ENCODE results near the gene DNAH3.

The DNAH3 gene

GRCh38 chr16:20897922-20898321 is 252.7 kb downstream of the DNAH3 start:
- peak overlapping the region; percentile 45 for H3K9ac ChIP-seq (ENCODE audit: low read depth, low read length, poor library complexity, severe bottlenecking)
- no peaks in the 10 kb centered on the region for H3K9me2 ChIP-seq (replicated peaks; ENCODE audit: low read depth, low read length)
- H3K27me3 ChIP-seq (ENCODE audit: insufficient read depth, low read length, poor library complexity, severe bottlenecking) = no peaks in the 10 kb centered on the region
- peak overlapping the region; percentile 86 for H3K4me3 ChIP-seq (ENCODE audit: low read length, poor library complexity, severe bottlenecking)
- H3K9me3 ChIP-seq (ENCODE audit: insufficient read depth, low read depth, low read length) = no peaks in the 10 kb centered on the region
- H3K36me3 ChIP-seq (ENCODE audit: insufficient read depth, low read length) = no peaks in the 10 kb centered on the region
- no peak overlapping the region for H2AFZ ChIP-seq (ENCODE audit: low read length)
- no peak for TF ChIP-seq CTCF (conservative IDR thresholded peaks at IDR 0.05; ENCODE audit: low read length)
- TF ChIP-seq EZH2phosphoT487 (IDR thresholded peaks at IDR 0.05; ENCODE audit: borderline replicate concordance) = no peak
- H4K20me1 ChIP-seq (ENCODE audit: insufficient read depth, low read length, poor library complexity, severe bottlenecking) = peaks cover 33% of the 10 kb centered on the region
- H3K79me2 ChIP-seq (ENCODE audit: insufficient read depth, low read length) = peaks cover 88% of the 10 kb centered on the region
- H3K4me1 ChIP-seq (ENCODE audit: insufficient read depth, low read length, poor library complexity, severe bottlenecking) = peaks cover 52% of the 10 kb centered on the region
- no peaks in the 10 kb centered on the region for H3F3A ChIP-seq (ENCODE audit: low read depth)
- H3K4me2 ChIP-seq (ENCODE audit: low read depth, low read length, poor library complexity, severe bottlenecking) = peak overlapping the region; percentile 93

- Histone ChIP-seq H3K27me3 (ENCODE audit: insufficient read depth, low read length, poor library complexity, severe bottlenecking) (no peaks in the 10 kb centered on the region), H3F3A (ENCODE audit: low read depth) (no peaks in the 10 kb centered on the region), H4K20me1 (ENCODE audit: insufficient read depth, low read length, poor library complexity, severe bottlenecking) (peaks cover 31% of the 10 kb centered on the region), H3K4me2 (ENCODE audit: low read depth, low read length, poor library complexity, severe bottlenecking) (peak overlapping the region; percentile 93), H3K4me1 (ENCODE audit: insufficient read depth, low read length, poor library complexity, severe bottlenecking) (peaks cover 46% of the 10 kb centered on the region), H3K79me2 (ENCODE audit: insufficient read depth, low read length) (peaks cover 85% of the 10 kb centered on the region), H3K9ac (ENCODE audit: low read depth, low read length, poor library complexity, severe bottlenecking) (peak overlapping the region; percentile 45), H3K9me2 (replicated peaks; ENCODE audit: low read depth, low read length) (no peaks in the 10 kb centered on the region), H2AFZ (ENCODE audit: low read length) (no peak overlapping the region), H3K4me3 (ENCODE audit: low read length, poor library complexity, severe bottlenecking) (peak overlapping the region; percentile 86), H3K9me3 (ENCODE audit: insufficient read depth, low read depth, low read length) (no peaks in the 10 kb centered on the region), H3K36me3 (ENCODE audit: insufficient read depth, low read length) (no peaks in the 10 kb centered on the region)
- TF ChIP-seq CTCF (conservative IDR thresholded peaks at IDR 0.05; ENCODE audit: low read length) (no peak), EZH2phosphoT487 (IDR thresholded peaks at IDR 0.05; ENCODE audit: borderline replicate concordance) (no peak)
These were observed 253.3 kb downstream of the DNAH3 start for GRCh38 chr16:20897253-20897897.

GRCh38 chr16:20894388-20894787 is 256.3 kb downstream of the DNAH3 start:
- Histone ChIP-seq H3K36me3 (ENCODE audit: insufficient read depth, low read length) (peaks cover 2% of the 10 kb centered on the region; the same call in 1 of the 2 replicates), H2AFZ (ENCODE audit: low read length) (no peak overlapping the region), H3F3A (ENCODE audit: low read depth) (no peaks in the 10 kb centered on the region), H3K9me3 (ENCODE audit: insufficient read depth, low read depth, low read length) (no peaks in the 10 kb centered on the region), H3K79me2 (ENCODE audit: insufficient read depth, low read length) (peaks cover 83% of the 10 kb centered on the region), H3K4me1 (ENCODE audit: insufficient read depth, low read length, poor library complexity, severe bottlenecking) (peaks cover 33% of the 10 kb centered on the region), H3K4me3 (ENCODE audit: low read length, poor library complexity, severe bottlenecking) (no peak overlapping the region), H4K20me1 (ENCODE audit: insufficient read depth, low read length, poor library complexity, severe bottlenecking) (peaks cover 27% of the 10 kb centered on the region), H3K9ac (ENCODE audit: low read depth, low read length, poor library complexity, severe bottlenecking) (no peak overlapping the region), H3K4me2 (ENCODE audit: low read depth, low read length, poor library complexity, severe bottlenecking) (no peak overlapping the region), H3K27me3 (ENCODE audit: insufficient read depth, low read length, poor library complexity, severe bottlenecking) (no peaks in the 10 kb centered on the region), H3K9me2 (replicated peaks; ENCODE audit: low read depth, low read length) (no peaks in the 10 kb centered on the region)
- no peak for TF ChIP-seq CTCF (conservative IDR thresholded peaks at IDR 0.05; ENCODE audit: low read length)
- TF ChIP-seq EZH2phosphoT487 (IDR thresholded peaks at IDR 0.05; ENCODE audit: borderline replicate concordance) = no peak

Data from Loucy (cell line).